GM19099 (cell line): ENCODE data around the gene CRYBG1.

ENCODE experiments used
- POLR2A ChIP-seq: IDR thresholded peaks from 3 replicates; pipeline ENCODE4 v1.6.1; 2011; ENCODE audit warnings: low read depth; ENCODE audit not compliant: insufficient read length; ENCODE audit errors: extremely low read depth

Gene CRYBG1

GRCh38 chr6:106569428-106569827, 208.9 kb downstream of the CRYBG1 start:
- TF ChIP-seq POLR2A: no peak

- no peak for TF ChIP-seq POLR2A
Observed at GRCh38 chr6:106572436-106572835, 211.9 kb downstream of the CRYBG1 start.

GRCh38 chr6:106572875-106573585, 212.5 kb downstream of the CRYBG1 start:
- no peak for TF ChIP-seq POLR2A

GRCh38 chr6:106574741-106575458, 214.4 kb downstream of the CRYBG1 start:
- no peak for TF ChIP-seq POLR2A

GRCh38 chr6:106579281-106579680, 218.8 kb downstream of the CRYBG1 start:
- TF ChIP-seq POLR2A: no peak

GRCh38 chr6:106581468-106581867, 221.0 kb downstream of the CRYBG1 start:
- no peak for TF ChIP-seq POLR2A

- no peak for TF ChIP-seq POLR2A
Observed at GRCh38 chr6:106586815-106587415, 226.4 kb downstream of the CRYBG1 start.

- no peak for TF ChIP-seq POLR2A
Observed at GRCh38 chr6:106591111-106591825, 230.8 kb downstream of the CRYBG1 start.

- TF ChIP-seq POLR2A: no peak
Observed at GRCh38 chr6:106599440-106599839, 238.9 kb downstream of the CRYBG1 start.

- no peak for TF ChIP-seq POLR2A
Observed at GRCh38 chr6:106600329-106600728, 239.8 kb downstream of the CRYBG1 start.

- TF ChIP-seq POLR2A: no peak
Observed at GRCh38 chr6:106608080-106608668, 247.7 kb downstream of the CRYBG1 start.

GRCh38 chr6:106609699-106610098, 249.2 kb downstream of the CRYBG1 start:
- TF ChIP-seq POLR2A: no peak

GRCh38 chr6:106611030-106611429, 250.5 kb downstream of the CRYBG1 start:
- no peak for TF ChIP-seq POLR2A

GRCh38 chr6:106612671-106613416, 252.3 kb downstream of the CRYBG1 start:
- no peak for TF ChIP-seq POLR2A
